HepG2 (cell line): ENCODE data around the gene VPS9D1. TPM values are rescaled to one million over a fixed set of nuclear protein-coding genes. Genes with fewer than 3 reads are reported as not detected.

Experiments used
- ATAC-seq: fragments of 200-7000 bp; cut with Tn5 transposase; 3 replicates; pipeline ENCODE4 v1.9.1; 2020; ENCODE audit warnings: mild to moderate bottlenecking, moderate library complexity
- BruUV-seq: library from RNA; stranded (reverse); fragments of 400-500 nt; replicated peaks from 2 replicates; lab custom pipeline; 2021; lab: Mats Ljungman, UMichigan
- CTCF ChIA-PET: fragments of 300-600 bp; formaldehyde crosslinking; extraction: SDS; loops from one replicate; lab custom pipeline; 2021; ENCODE audit warnings: low total read pairs, inconsistent platforms, low intra/inter-chr PET ratio; lab: Yijun Ruan, JAX
- POLR2A ChIA-PET: fragments of 350-600 bp; sonication (Branson Sonifier 250); formaldehyde crosslinking; loops from one replicate; lab custom pipeline; 2020; ENCODE audit warnings: antibody characterized with exemption, inconsistent platforms; lab: Yijun Ruan, JAX
- DNase-seq: peaks from one replicate; pipeline ENCODE4 v3.0.0-alpha.2; 2015; ENCODE audit warnings: low spot score
- FAIRE-seq: peaks from 3 replicates; lab custom pipeline; 2011; peaks lifted over from hg19 to GRCh38; lab: Jason Lieb, UNC
- H2AFZ ChIP-seq: one replicate; pipeline ENCODE4 v1.6.1; 2011; ENCODE audit warnings: low read length, inconsistent platforms
- H3K27ac ChIP-seq: fragments of 300-600 bp; 3 replicates; pipeline ENCODE4 v1.8.0; 2011; ENCODE audit warnings: mixed run types, mild to moderate bottlenecking, mixed read lengths, low read length, inconsistent platforms; ENCODE audit not compliant: insufficient read depth; ENCODE audit errors: extremely low read length
- H3K27me3 ChIP-seq, 2 experiments: fragments of 200-600 bp in 1 of 2; 2 replicates in 1 of 2; 3 replicates in 1 of 2; pipeline versions ENCODE4 v1.6.0 to v1.8.0; 2011; ENCODE audit warnings: low read length in 2 of 2, mild to moderate bottlenecking in 2 of 2, moderate library complexity in 2 of 2, inconsistent platforms in 1 of 2; ENCODE audit not compliant: insufficient read depth in 2 of 2, control insufficient read depth in 1 of 2
- H3K36me3 ChIP-seq, 2 experiments: fragments of 200-600 bp in 1 of 2; replicated peaks in 1 of 2; 2 replicates in 1 of 2; 3 replicates in 1 of 2; pipeline versions ENCODE4 v1.5.1 to v1.8.0; 2011; ENCODE audit warnings: low read length in 2 of 2, inconsistent platforms in 1 of 2; ENCODE audit not compliant: insufficient read depth in 2 of 2, control insufficient read depth in 1 of 2
- H3K4me1 ChIP-seq: 2 replicates; pipeline ENCODE4 v1.5.1; 2012; ENCODE audit warnings: low read length, inconsistent platforms; ENCODE audit not compliant: insufficient read depth
- H3K4me2 ChIP-seq: 2 replicates; pipeline ENCODE4 v1.6.0; 2011; ENCODE audit warnings: low read depth, low read length, inconsistent platforms
- H3K4me3 ChIP-seq, 3 experiments: fragments of 200-600 bp in 1 of 3; sonication (generic), shearing (Covaris generic) in 1 of 3; replicated peaks in 1 of 3; 2 replicates each; pipeline ENCODE4 v1.5.1; 2011 to 2016; ENCODE audit warnings: low read length in 3 of 3, inconsistent platforms in 2 of 3, low read depth in 2 of 3, mild to moderate bottlenecking in 2 of 3, control low read depth in 1 of 3, mixed read lengths in 1 of 3; ENCODE audit not compliant: insufficient read depth in 1 of 3
- H3K79me2 ChIP-seq: one replicate; pipeline ENCODE4 v1.6.1; 2011; ENCODE audit warnings: low read length, inconsistent platforms; ENCODE audit not compliant: insufficient read depth
- H3K9ac ChIP-seq: 2 replicates; pipeline ENCODE4 v1.6.0; 2011; ENCODE audit warnings: mild to moderate bottlenecking, low read depth, low read length, inconsistent platforms; ENCODE audit not compliant: insufficient read depth
- H3K9me3 ChIP-seq: 2 replicates; pipeline ENCODE4 v1.5.1; 2012; ENCODE audit warnings: mild to moderate bottlenecking, low read length
- H4K20me1 ChIP-seq: 2 replicates; pipeline ENCODE4 v1.6.0; 2011; ENCODE audit warnings: inconsistent platforms, mild to moderate bottlenecking, low read length, moderate library complexity; ENCODE audit not compliant: insufficient read depth
- ATF7 ChIP-seq, 2 experiments: fragments of 450-650 bp in 1 of 2; sonication (generic) in 1 of 2; formaldehyde crosslinking in 1 of 2; IDR thresholded peaks; 2 replicates each; pipeline versions ENCODE4 v1.4.0 to v1.6.1; 2016 to 2020; ENCODE audit warnings: antibody characterized with exemption in 1 of 2, mild to moderate bottlenecking in 1 of 2, missing genetic modification reagents in 1 of 2
- BHLHE40 ChIP-seq: IDR thresholded peaks from 2 replicates; pipeline ENCODE4 v1.6.1; 2011; ENCODE audit warnings: low read length, improper control_type of control experiment
- FOXA1 ChIP-seq, 2 experiments: fragments of 450-650 bp in 1 of 2; sonication (generic) in 1 of 2; formaldehyde crosslinking in 1 of 2; IDR thresholded peaks; 2 replicates each; pipeline versions ENCODE4 v1.4.0 to v1.6.1; 2016 to 2020; ENCODE audit warnings: missing genetic modification reagents in 1 of 2
- FOXJ3 ChIP-seq: sonication (generic); formaldehyde crosslinking; IDR thresholded peaks from 2 replicates; pipeline ENCODE4 v1.4.0; 2020; ENCODE audit warnings: missing genetic modification reagents, mild to moderate bottlenecking, borderline replicate concordance
- NFRKB ChIP-seq: fragments of 450-650 bp; IDR thresholded peaks from 2 replicates; pipeline ENCODE4 v1.6.1; 2017
- TP53 ChIP-seq: sonication (generic); formaldehyde crosslinking; conservative IDR thresholded peaks from 2 replicates; pipeline ENCODE4 v1.4.0; 2020; ENCODE audit warnings: missing genetic modification reagents
- ZNF354B ChIP-seq: sonication (generic); formaldehyde crosslinking; IDR thresholded peaks from 2 replicates; pipeline ENCODE4 v1.8.0; 2022; ENCODE audit warnings: mild to moderate bottlenecking, missing genetic modification reagents
- ZNF44 ChIP-seq: sonication (generic); formaldehyde crosslinking; IDR thresholded peaks from 2 replicates; pipeline ENCODE4 v1.5.1; 2020; ENCODE audit warnings: mild to moderate bottlenecking, missing genetic modification reagents
- ZNF549 ChIP-seq: sonication (generic); formaldehyde crosslinking; IDR thresholded peaks from 2 replicates; pipeline ENCODE4 v1.5.0; 2020; ENCODE audit warnings: missing genetic modification reagents
- ZNF564 ChIP-seq: sonication (generic); formaldehyde crosslinking; IDR thresholded peaks from 2 replicates; pipeline ENCODE4 v1.8.1; 2023; ENCODE audit warnings: mild to moderate bottlenecking, missing genetic modification reagents
- WGBS: methylation state at CpG from one replicate; pipeline ENCODE4 v1.1.6; 2017; ENCODE audit warnings: low lambda C conversion rate; 5-methylcytosine and 5-hydroxymethylcytosine counted together
- in situ Hi-C: cut with HindIII; loops from 2 replicates; pipeline ENCODE4 v1.10.0; 2017; ENCODE audit warnings: low pct_unique_long_range_greater_than_20kb; ENCODE audit not compliant: extremely low pct_ligation_motif_present
- intact Hi-C: fragments of 100-400 bp; cut with micrococcal nuclease; formaldehyde crosslinking; loops from one replicate; pipeline ENCODE4 v1.10.0; 2022; ENCODE audit not compliant: unreplicated experiment
- polyA plus RNA-seq, 8 experiments: library from polyadenylated mRNA; depleted of rRNA in 3 of 8; stranded (reverse) in 7 of 8; unstranded in 1 of 8; fragments of >200 nt; fragmentation: Illumina TruSeq in 4 of 8; extraction: Trizol in 4 of 8; gene quantifications; 2 replicates each; pipeline versions ENCODE4 v1.2.1 to v1.2.3, GENCODE V29; 2011 to 2016; ENCODE audit warnings: low read depth in 4 of 8, missing spikeins in 1 of 8, mixed read lengths in 1 of 8; ENCODE audit not compliant: insufficient read depth in 1 of 8
- total RNA-seq, 5 experiments: library from RNA; depleted of rRNA; stranded (reverse); fragments of >200 nt; fragmentation: Illumina TruSeq; extraction: Trizol; gene quantifications; 2 replicates each; pipeline ENCODE4 v1.2.3, GENCODE V29; 2016; ENCODE audit warnings: low read depth in 1 of 5

VPS9D1 gene
- total and polyA plus RNA-seq, 2 of the 13 experiments (the other 11 are each of a cell fraction or from before 2014, with no cell fraction given): 10.1 to 13.2 TPM

DNA sequence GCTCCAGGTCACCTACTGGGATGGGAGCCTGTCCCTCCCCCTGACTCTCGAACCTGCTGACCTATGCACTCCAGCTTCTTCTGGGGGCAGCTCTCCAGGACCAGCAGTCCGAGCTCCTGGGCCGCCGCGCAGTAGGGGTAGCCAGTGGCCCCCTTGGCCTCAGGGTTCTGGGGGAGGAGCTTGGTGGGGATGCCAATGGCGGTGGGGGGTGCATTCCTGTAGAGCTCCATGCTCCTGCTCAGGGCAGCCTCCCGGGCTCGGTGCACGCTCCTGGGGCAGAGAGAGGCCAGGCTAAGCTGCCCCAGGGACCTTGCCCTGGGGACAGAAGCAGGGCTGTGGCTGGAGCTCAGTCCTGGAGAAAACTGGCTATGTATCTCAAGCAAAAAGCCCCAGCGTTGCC, 11.5 kb downstream of the VPS9D1 start:
- H4K20me1 ChIP-seq: no peaks in the 10 kb centered on the region
- H3K9ac ChIP-seq: no peak overlapping the region
- H3K9me3 ChIP-seq: no peaks in the 10 kb centered on the region
- no peak overlapping the region for H3K4me3 ChIP-seq
- H3K4me1 ChIP-seq: no peaks in the 10 kb centered on the region
- TF ChIP-seq FOXJ3 (CRISPR knock-in tag) (no peak), TP53 (CRISPR knock-in tag) (no peak), FOXA1 (IDR thresholded peaks at IDR 0.05) (no peak), FOXA1 (CRISPR knock-in tag; IDR thresholded peaks at IDR 0.05) (no peak), ATF7 (IDR thresholded peaks at IDR 0.05) (no peak), ATF7 (CRISPR knock-in tag; IDR thresholded peaks at IDR 0.05) (no peak), ZNF564 (CRISPR knock-in tag) (no peak), ZNF44 (CRISPR knock-in tag) (no peak), ZNF354B (CRISPR knock-in tag) (no peak), BHLHE40 (no peak), NFRKB (no peak), ZNF549 (CRISPR knock-in tag) (no peak)
- in situ Hi-C loops: loop anchor here (5.0 kb wide), 1 partner anchor 68 kb away; no protein-coding TSS in a partner anchor
- H2AFZ ChIP-seq: no peak overlapping the region
- H3K79me2 ChIP-seq: no peaks in the 10 kb centered on the region
- DNase-seq: no peak
- H3K27me3 ChIP-seq: no peaks in the 10 kb centered on the region
- 94% methylated on average over 6 of the region's 10 CpGs for WGBS
- FAIRE-seq: no peak
- POLR2A ChIA-PET: no interaction called here
- no peaks in the 10 kb centered on the region; a peak in 1 of 5 replicates for H3K36me3 ChIP-seq
- ATAC-seq: no peak
- CTCF ChIA-PET: no interaction called here
- intact Hi-C loops: loop anchor here (10.0 kb wide), 1 partner anchor 116 kb away; the partner anchor contains the start of gene SPIRE2
- H3K4me2 ChIP-seq: no peak overlapping the region
- H3K27ac ChIP-seq: no peak overlapping the region
- BruUV-seq: no TSS peak
